HG02798 (cell line): ENCODE data around the gene AFAP1.
"Not testable (repeated sequence)": the region's sequence is repeated elsewhere in the genome, so short reads cannot be mapped to it uniquely, and the experiment has no call there.

Source experiments
- ATAC-seq: cut with Tn5 transposase; IDR thresholded peaks from one replicate; pipeline ENCODE4 v1.9.1; 2021; ENCODE audit warnings: mild to moderate bottlenecking; ENCODE audit not compliant: unreplicated experiment, poor library complexity

AFAP1 gene

DNA sequence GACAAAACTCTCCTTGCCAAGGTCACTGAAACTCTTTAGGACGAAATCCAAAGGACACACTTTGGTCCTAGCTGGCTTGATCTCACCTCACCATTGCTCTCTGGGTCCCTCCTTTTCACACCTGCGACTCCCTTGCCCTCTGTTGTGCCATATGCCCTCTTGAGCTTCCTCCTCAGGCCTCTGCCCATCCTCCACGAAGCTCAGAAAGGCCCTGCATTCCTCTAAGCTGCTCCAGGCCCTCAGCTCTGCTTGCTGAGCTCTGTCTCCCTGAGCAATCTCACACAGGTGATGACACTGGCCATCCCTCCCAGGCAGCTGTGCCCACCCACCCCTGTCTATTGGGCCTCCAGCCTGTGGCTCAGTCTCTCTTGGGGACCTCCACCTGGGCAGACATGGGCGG lies 10.1 kb upstream of the AFAP1 start:
- ATAC-seq, result no peak

DNA sequence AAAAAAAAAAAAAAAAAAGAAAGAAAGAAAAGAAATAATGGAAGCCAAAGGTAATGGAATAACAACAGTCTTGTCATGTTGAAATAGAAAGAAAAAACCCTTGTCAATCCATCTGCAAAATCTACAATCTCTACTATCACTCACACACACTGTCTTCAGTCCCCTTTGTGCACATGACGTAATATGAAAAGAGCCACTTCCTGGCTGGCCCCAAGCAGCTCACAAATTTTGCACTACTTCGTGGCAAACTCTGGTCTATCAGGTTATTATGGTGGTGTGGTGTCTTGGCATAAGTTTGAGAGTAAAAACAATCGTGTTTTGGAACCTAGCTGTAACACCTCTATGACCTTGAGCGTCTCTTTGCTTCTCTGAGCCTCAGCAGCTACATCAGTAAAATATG lies 8.3 kb upstream of the AFAP1 start:
- ATAC-seq, result no peak

DNA sequence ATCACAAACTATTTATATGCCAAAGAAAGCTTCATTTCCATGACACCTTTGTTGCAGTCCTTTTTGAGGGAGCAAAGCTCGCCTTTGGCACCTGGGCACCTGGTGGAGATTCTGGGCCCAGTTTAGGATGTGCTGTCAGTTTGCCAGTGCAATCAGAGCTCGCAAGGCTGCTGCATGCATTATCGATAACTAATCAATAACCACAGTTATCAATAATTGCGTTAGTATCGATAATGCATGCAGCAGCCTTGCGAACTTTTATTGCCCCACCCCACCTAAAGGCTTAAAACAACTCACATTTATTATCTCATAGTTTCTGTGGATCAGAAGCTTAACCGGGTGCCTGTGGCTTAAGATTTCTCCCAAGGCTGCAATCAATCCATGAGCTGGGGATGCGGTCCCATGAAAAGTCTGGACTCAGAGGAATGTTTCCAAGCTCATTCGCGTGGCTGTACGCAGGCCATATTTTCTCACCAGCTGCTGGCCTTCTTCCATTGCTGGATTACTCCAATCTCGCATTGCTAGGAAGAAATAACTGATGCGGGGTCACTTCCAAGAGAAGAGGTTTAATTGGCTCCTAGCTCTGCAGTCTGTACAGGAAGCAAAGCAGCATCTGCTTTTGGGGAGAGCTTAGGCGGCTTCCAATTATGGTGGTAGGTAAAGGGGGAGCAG lies 6.2 kb upstream of the AFAP1 start:
- no peak for ATAC-seq

DNA sequence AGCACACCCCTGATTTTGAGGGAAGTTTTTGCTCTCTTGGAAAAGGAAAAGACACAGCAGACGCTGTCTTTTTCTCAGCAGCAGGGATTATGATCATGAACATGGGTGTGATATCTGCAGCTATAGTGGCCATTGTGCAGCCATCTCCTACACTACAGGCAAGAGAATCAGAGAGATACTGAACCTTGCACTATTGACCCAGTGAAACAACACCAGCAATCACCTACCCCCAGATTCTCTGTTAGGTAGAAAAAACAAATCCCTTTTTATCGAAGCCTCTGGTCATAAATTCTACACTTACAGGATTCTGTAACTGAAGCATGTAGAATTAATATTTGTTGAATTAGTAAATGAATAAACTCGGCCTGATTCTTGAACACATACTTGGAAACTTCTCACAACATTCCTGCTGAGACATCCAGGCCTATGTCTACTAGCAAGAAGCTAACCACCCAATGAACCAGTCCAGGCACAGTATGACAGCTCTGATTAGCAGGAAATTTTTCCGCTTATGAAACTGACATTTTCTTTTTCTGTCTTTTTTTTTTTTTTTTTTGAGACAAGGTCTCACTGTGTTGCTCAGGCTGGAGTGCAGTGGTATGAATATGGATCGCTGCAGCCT lies 5.0 kb upstream of the AFAP1 start:
- no peak for ATAC-seq

DNA sequence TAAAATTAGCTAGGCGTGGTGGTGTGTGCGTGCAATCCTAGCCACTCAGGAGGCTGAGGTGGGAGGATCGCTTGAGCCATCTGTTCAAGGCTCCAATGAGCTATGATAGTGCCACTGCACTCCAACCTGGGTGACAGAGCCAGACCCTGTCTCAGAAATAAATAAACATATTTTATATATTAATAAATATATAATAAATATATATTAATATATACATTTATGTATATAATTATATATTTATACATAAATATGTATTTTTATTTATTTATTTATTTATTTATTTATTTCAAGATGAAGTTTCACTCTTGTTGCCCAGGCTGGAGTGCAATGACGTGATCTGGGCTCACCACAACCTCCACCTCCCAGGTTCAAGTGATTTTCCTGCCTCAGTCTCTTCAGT lies 4.0 kb upstream of the AFAP1 start:
- not testable (repeated sequence) for ATAC-seq

DNA sequence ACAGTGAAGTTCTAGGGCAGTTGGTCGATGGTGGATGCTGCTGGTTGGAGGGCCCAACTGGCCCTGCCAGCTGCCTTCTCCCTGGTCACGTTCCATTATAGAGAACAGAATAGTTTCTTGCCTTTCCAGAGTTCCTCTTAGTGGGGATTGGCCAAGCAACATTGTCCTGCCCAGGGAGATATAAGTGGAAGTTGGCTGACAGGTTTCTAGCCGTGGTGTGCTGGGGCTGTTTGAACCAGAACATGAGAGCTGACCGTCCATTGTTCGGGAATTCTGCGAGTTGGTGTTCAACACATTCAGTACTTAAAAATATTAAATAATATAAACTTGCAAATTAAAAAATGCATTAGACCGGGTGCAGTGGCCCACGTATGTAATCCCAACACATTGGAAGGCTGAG lies 3.5 kb upstream of the AFAP1 start:
- no peak for ATAC-seq

DNA sequence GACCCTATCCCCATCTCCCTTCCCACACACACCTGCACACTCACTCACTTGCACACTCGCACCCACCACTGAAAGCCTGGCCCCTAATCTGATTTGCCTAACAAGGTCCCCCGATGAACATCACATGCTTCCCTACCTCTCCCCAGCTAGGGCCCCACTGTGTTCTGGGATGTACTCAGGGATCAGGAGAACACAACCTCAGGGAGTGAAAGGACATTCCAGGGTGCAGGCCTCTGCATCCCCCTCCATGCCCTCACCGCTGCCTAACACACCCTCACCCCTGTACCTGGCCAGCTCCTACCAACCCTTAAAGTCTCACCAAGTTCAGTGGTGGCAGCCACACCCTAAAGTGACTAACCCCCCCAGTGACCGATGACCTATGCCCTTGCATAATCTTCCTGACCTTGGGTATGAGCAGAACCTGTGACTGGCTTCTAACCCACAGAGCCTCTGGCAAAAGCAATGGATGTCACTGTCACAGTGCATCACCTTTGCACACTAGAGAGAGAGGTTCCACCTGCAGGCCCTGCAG lies 2.4 kb upstream of the AFAP1 start:
- ATAC-seq, result no peak

DNA sequence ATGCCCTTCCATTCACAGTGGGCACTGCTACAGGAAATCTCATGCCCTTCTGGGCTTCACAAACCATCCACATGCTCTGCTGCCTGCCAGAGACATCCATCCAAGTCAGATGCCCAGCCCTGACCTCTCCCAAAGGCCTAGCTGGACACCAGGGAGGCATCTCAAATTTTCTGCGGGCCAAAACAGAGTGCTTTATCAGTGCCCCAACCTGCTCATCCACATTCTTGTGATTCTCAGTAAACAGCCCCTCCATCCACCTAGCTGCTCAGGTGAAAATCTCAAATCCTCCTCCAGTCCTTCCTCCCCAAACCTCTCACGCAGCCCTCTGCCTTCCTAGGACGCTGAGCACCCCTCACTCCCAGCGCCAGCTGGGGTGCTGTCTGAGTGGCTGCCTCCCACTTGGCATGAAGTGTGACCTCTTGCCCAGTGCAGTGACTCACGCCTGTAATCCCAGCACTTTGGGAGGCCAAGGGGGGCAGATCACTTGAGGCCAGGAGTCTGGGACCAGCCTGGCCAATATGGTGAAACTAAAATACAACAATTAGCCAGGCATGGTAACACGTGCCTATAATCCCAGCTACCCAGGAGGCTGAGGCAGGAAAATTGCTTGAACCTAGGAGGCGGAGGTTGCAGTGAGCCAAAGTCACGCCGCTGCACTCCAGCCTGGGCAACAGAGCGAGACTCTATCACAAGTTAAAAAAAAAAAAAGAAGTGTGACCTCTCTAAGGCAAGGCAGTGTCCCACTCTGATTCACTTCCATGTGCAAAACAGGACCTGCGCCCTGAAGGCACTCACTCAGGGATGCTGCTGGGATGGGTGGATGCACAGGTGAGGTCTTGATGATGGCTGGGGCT lies 1.7 kb upstream of the AFAP1 start:
- no peak for ATAC-seq

DNA sequence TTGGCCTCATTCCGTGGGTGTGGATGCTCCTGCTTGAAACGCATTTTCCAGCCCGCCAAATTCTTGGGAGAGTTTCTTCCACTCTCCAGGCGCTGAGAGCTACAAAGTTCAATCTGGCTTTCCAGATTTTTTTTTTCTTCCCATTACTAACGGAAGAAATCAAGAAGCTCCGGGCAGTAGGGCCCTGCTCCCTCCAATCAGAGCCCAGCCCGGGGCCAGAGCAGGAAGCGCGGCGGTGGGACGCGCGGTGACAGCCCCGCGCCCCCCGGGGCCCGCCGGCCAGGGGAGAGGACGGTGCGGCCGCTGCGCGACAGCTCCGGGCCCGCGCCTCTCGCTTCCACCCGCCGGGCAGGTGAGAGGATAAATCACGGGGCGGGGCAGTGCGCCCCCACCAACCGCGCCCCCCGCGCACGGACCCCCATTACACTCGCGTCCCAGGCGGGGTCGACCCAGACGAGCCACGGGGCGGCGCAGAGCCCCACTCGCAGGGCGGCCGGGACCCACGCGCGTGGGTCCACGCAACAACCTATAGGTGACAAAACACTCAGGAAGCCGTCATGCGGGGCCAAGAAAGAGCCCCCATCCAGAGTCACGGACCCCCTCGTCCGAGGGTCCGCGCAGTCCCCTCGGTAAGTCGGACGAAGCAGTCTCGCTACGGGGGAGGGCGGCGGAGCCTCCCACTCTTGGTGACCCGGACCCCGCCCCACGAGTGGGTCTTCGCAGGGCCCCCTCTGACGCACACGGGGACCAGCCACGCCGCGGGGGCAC lies 868 bp downstream of the AFAP1 start:
- ATAC-seq, result no peak

DNA sequence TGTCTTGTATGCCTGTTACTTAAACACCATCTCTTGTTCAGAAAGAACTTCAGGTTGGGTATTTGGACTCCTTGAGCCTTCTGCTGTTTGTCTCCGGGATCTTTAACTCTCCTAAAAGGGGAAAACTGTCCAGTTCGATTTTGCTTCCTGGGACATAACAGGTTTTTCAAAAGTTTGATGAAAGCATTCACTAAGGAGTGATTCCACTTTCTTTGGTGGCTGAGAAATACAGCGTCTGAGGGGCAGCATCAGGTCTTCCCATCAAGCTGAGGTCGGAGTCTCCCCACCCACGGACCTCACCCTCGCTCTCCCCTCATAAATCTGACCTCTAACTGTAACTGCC lies 1.4 kb downstream of the AFAP1 start:
- ATAC-seq, result no peak

DNA sequence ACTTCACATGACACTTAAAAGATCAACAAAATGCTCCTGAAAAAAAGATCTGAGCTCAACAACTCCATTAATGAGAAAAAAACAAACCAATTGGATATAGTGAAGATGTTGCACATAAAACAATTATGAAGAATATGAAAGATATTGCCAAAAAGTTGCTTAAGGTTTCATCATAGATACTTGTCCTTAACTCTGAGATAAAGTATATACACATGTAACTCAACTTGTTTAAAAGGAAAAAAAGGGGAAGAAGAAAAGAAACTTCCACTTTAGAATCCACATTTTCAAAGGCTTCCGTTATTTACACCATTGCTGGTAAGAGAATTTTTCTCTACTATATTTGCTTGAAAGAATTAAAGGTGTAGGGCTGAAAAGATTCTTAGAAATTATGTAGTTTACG lies 2.7 kb downstream of the AFAP1 start:
- no peak for ATAC-seq

DNA sequence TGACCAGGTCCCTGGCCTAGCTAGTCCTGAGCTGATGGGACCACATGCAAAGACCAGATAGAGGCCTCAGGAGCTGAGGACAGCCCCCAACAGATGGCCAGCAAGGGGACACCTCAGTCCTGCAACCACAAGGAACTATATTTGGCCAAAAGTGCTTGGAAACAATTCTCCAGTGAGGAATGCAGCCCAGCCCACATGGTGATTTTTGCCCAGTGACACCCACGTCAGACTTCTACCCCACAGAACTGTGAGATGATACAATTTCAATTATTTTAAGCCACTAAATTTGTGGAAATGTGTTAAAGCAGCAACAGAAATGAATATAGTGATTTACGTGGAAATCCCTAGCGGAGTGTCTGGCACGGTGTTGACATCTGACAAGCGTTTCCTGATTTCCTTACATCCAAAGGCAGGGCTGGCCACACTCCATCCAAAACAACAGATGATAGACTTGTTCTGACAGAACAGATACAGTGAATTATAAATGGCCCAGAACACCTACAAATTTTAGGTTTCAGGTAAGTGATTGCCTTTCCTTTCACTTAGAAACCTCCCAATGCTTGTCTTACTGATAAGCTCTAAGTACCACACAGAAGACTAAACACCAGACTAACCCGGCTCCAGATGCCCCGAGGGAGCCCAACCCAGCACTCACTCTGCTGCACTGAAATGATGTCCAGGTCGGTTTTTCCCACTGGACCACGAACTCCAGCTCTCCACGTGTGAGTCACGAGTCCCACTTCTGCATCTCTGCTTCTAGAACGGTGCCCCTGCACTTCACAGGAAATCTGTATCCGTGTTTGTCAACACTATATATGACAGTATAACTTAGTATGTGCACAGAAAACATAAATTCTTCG lies 5.8 kb downstream of the AFAP1 start:
- no peak for ATAC-seq

DNA sequence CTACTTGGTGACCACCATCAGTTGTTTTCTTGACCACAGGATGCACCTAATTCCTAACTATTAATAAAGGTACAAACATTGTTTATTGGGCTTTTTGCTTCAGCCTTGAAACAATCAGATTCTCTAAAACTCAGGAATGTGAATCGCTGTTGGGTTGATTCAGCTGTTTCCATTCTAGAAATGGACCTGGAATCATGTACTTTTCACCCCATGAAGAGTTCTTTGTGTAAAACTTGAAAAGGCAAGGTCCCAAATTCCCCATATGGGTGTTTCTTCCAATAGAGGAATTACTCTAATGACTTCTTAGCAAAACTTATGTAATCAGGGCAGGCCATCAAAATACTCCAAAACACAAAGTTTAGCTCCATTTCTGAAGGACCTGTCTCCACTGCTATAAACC lies 7.4 kb downstream of the AFAP1 start:
- no peak for ATAC-seq

DNA sequence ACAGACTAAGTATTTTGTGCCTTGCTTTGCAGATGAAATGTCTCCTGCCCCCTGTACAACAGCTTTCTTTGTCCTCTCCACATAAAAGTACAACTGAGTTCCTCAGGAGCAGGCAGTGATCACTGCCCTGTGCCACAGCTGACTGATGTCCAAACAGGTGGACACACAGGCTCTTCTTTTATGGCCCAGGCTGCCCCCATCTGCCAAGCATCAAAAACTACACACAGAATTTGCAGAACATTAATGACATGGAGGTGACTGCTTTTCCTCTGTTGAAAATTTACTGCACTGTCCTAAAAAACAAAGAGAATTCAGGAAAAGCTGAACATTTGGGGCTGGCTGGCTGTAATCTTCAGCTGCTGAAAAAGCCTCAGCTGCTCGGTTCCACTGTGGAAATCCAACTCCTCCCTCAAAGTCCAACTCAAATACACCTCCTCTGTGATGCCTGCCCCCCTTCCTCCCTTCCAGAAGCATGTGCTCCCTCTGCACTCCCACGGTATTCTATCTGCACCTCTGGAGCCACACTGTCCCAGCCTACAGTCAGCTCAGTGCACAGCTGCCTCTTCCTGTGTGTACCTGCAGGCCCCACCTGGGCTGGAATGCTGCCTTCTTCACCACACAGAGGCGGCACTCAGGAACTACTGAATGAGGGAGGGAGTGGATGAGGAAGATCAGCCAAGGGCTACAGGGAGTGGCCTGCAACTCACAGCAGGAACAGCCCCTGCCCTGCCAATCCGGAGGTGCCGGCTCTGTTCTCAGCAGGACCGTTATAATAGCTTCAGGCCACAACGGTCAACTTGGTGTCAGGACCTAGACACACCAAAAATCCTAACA lies 10.3 kb downstream of the AFAP1 start:
- ATAC-seq, result no peak

DNA sequence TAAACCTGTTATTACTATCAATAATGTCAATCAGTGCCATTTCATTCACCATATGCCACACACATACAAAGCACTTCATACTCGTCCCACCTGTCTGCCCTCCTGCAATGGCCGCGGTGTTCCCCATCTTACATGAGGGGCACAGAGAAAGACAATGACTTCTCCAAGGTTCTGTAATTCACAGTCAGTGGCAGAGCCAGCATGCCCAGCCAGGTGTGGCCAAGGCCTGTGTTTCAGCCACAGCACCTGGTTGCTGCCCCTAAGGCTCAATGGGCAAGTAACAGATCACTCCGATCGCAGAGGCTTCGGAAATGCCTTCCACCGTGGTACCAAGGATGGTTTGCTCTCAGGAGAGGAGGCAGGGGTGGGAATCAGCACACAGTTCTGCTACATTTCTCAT lies 10.9 kb downstream of the AFAP1 start:
- ATAC-seq, result no peak

DNA sequence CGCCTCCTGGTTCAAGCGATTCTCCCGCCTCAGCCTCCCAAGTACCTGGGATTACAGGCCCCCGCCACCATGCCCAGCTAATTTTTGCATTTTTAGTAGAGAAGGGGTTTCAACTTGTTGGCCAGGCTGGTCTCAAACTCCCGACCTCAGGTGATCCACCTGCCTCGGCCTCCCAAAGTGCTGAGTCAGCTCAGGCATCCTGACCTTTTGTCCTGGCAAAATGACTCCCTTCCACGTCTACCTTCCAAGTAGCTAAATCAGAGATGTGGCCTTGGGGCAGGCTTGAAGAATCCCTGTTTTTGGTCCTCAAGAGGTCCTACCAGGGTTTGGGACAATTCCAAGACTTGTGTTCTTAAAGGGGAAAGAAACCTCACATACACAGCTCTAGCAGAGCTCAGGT lies 12.8 kb downstream of the AFAP1 start:
- no peak for ATAC-seq

DNA sequence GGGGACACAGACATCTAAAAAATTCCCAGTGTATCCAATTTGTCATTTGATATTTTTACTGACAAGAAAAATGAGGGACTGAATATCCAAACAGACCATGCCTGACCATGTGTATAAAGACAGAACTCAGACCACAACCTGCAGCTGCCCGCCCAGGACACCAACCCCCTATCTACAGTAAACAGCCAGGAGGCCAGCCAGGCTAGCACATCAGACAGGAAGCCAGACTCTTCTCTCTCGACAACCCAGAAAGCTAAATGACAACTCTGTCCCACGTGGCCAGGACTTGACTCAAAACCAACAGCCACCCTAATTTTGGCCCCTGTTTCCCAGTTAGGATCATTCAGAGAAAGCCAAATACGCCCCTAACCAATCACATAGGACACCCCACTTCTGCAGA lies 15.1 kb downstream of the AFAP1 start:
- ATAC-seq, result no peak

DNA sequence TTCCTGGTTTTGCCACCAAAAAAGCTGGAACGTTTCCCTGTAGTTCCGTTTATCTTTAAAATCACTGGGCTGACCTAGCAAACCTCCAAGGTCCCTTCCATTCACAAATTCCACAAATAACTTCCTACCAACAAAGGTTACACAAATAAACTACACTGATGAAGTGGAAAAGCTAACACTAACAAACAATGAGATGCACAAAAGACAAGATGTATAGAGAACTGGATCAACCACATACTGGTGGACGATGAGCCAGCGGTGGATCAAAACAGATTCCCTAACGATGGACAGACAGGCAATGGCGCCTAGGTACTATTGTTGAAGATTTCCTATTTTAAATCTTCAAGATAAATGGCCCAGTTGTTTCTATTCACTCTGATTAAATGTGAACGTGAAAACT lies 15.5 kb downstream of the AFAP1 start:
- no peak for ATAC-seq

DNA sequence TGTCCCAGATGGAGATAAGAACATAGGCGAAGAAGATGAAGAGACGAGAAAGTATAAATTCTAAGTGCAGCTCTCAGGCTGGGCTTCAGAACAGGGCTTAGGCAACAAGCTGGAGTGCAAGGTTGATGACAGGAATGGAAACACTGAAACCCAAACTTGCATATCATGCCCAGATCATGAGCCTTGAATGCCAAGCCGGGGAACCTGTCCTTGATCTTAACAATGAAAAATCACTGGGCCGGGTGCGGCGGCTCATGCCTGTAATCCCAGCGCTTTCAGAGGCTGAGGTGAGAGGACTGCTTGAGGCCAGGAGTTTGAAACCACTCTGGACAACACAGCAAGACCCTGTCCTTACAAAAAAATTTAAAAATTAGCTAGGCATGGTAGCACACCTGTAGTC lies 17.2 kb downstream of the AFAP1 start:
- no peak for ATAC-seq
